ENCODE data around the gene GNAI3.
A peak's percentile ranks its signal among the peaks of the same experiment; 100 is the strongest.

Gene GNAI3

GRCh38 chr1:109548321-109549267 is at the start of gene GNAI3:
Gene GNAI3 (plus strand): TSS chr1:109548615. CDS start chr1:109548721, 106 bp downstream.
- peak; percentile 81 for FAIRE-seq

DNA sequence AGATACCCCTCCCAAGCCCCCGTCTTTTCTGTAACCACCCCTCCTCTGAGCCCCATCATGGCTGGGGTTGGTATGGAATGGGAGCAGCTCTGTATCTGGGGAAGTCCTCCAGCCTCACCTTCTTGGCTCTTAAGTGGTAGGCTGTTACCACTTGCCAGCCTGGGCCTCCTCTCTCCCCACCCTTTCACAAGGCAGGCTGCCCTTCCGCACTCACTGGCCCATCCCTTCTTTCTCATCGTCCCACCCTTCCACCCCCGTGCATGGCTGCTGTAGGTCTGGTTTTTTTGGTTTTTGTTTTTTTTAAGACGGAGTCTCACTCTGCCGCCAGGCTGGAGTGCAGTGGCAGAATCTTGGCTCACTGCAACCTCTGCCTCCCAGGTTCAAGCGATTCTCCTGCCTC is 49.3 kb upstream of the GNAI3 start:
- no peak for FAIRE-seq

GRCh38 chr1:109499661-109500536 is 48.5 kb upstream of the GNAI3 start:
- no peak for FAIRE-seq

DNA sequence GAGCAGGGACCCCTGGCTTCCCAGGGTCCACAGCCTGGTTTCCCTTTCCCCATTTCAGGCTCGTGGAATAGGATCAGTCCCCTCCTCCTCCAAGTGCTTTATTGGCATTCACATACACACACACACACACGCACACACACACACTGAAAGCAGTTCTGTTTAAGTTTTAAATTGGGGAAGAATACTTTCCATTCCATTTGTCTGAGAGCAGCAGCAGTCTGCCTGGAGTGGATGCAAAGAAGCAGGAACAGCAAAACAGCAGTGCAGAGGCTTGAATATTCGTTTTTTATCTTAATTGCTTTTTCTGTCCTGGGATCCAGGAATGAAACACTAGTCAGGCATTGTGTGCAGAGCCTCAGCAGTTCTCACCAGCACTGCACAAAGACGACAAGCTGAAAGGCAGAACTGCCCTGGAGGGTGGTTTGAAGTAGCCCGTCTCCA is 47.5 kb upstream of the GNAI3 start:
- FAIRE-seq: no peak

DNA sequence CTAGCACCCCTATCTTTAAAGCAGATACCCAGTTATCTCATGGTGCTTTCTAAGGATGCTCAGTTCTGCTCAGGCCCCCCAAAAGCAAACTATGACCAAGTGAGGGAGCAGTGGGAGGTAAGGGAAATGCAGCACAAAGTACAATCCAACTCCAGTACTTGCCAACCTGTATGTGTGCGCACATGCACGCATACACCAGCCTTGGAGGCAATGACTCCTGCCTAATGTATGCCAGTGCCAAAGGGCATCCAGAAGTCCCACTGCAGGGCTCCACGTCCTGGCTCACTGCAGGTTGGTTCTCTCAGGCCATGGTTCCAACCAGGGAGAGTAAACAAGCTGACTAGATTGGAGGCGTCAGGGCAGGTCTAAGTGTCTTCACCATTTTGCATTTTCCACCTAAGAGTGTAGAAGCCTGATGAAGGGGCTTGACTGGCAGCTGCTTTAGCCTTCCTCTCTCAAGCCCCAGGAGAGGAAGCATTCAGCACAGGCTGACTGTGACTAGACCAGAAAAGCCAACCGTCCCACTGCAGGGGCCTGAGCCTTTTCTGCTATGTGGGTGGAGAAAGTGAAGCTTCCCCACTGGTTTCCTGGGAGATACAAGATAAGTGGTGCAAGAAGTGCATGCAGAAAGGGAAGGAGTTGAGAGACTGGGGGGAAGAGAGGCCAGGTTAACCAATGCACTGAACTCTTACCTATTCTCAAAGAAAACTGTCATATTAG is 46.6 kb upstream of the GNAI3 start:
- no peak for FAIRE-seq

- no peak for FAIRE-seq
Observed at GRCh38 chr1:109502364-109502851, 46.0 kb upstream of the GNAI3 start.

DNA sequence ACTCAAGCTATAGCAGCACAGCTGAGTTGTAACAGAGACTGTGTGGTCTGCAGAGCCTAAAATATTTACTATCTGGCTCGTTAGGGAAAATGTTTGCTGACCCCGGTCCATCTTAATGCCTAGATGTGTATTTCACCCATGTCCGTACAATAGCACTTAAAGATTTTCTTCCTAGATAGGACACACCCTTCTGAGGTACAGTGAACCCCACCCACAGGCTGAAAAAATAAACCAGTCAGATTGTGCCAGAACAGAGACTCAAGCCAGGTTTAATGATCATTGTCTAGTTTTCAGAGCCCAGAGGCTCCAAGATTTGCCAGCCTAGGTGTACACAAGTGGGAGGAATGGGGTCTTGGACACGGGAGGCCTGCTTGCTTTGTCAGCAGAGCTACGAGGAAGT is 44.5 kb upstream of the GNAI3 start:
- FAIRE-seq: no peak

- no peak for FAIRE-seq
Observed at GRCh38 chr1:109504974-109505373, 43.4 kb upstream of the GNAI3 start.

DNA sequence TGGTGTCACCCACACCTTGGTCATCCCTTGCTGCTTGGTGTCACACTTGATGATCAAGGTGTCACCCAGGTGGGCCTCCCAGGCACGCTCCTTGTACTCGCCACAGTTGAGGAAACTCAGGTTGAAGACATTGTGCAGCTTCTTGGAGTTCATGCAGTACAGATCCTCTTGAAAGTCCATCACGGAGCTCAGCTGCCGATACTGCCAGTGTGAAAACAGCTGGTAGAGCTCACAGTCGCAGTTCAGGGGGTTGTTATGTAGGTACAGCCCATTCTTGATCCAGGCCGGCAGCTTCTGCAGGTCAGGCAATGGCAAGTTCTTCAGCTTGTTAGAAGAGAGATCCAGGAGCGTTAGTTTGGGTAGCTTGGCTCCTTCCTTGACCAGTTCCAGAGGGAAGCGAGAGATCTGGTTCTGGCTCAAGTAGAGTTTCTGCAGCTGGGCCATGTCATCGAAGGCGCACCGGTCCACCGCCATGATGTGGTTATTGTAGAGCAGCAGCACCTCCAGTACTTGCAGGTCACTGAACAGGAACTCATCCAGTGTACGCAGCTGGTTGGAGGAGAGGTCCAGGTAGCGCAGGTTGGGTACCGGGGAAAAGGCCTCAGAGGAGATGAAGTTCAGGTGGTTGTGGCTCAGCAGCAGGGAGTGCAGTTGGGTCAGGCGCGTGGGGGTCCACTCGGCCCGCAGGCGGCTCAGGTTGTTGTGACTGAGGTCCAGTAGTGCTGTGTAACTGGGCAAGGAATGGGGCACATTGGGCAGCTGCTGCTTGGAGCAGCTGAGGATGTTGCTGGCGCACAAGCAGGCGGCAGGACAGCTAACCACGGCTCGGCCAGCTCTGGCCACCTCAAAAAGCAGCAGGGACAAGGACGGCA is 40.2 kb upstream of the GNAI3 start:
- no peak for FAIRE-seq

DNA sequence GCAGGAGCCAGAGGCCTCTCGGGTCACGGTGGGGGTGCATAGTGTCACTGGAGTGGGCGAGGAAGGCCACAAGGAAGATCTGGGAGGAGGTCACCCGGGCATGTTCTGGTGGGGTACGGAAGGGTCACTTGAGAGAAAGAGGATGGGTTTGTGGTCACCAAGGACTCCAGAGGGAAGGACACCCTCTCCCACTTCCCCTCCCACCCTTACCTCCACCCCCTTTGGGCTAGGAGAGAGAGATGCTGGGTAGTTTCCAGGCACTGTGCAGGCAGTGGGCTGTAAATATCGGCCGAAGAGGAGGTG is 39.6 kb upstream of the GNAI3 start:
- FAIRE-seq: no peak

DNA sequence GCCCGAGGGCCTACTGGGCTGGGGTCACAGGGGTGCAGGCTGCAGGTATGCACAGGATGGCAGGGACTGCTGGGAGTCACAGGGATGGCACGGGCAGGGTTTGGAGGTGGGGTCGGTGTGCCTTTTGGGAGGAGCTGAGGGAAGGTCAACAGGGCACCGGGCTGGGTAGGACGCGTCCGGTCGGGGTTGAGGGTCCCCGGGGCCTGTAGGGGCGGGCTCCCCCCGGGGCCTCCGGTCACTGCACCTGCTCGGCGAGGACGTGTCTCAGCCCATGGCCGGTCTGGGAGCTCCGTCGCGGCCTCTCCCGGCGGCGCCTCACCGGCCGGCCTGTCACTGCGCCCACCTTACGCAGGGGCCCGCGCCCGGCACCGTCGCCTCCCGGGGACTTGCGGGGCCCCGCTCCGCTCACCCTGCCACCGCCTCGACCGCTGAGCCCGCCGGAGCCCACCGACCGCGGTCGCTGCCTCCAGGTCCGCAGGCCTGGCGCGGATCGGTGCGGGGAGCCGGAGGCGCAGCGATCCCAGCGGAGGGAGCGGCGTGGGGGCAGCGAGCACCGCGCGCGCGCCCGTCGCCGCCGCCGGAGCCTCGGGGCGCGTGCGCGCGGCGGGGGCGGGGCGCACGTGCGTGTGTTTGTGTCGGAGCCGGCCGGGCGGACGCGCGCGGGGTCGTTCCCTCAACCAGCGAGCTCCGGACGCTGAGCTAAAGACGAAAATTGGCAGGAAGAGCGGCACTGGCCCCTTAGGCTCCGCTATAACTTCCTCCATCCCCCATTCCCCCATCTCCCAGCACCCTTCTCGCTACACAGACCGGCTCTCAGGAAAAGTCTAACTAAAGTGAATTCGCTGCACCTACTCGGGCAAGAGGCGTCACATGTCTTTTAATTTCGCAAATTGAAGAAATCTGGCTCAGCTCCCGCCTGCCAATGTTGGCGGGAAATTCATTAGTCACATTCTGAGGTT is 39.0 kb upstream of the GNAI3 start, which contains the start of gene AMIGO1:
TSS of gene AMIGO1 (minus strand) at position 552 of the 959 bp plus-strand sequence. CDS start 815 bp downstream, outside the sequence.
- FAIRE-seq: no peak

GRCh38 chr1:109513110-109513710 is 35.2 kb upstream of the GNAI3 start:
- FAIRE-seq: no peak

- no peak for FAIRE-seq
Observed at GRCh38 chr1:109514846-109515245, 33.6 kb upstream of the GNAI3 start.

- FAIRE-seq: no peak
Observed at GRCh38 chr1:109516872-109517271, 31.5 kb upstream of the GNAI3 start.

- FAIRE-seq: no peak
Observed at GRCh38 chr1:109517337-109517736, 31.1 kb upstream of the GNAI3 start.

DNA sequence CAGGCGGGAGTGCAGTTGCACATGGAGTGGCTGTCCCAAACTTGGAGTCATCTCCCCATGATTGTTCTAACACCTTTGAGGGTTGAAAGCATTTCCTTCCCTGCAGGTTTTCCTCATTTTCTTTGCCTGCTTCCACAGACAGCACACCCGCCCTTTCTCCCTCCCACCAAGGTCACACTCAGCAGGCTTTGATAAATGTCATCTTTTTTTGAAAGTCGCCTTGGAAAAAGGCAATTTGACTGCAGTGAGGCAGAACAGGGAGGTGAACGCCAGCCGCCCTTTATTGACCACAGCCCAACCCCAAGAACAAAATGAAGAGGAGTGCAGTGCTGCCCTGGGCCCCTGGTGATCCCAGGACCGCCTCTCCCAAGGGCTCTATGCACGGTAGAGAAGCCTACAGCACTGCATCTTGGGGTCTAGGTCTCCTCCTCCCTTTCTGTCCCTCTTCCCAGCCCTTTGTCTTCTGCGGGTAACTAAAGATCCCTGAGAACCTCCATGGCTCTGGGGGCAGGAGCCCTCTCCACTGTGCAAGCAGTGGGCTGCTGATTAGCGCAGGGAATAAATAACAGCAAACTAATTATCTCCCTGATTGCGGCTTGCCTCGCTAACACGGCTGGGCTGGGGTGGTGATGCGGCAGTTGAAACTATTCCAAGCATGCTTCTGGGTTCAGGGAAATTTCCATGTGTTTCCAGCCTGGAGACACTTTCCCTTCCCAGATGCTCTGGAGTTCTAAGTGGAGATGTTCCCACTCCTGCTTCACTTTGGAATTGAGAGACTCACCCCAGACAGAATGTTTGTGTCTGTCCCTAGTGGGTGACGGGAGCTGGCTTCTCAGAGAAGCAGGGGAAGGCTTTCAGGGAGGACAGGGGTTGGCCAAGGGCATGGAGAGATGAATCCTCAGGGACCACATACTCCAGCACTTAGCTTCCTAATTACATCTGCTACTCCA is 27.1 kb upstream of the GNAI3 start:
- no peak for FAIRE-seq

DNA sequence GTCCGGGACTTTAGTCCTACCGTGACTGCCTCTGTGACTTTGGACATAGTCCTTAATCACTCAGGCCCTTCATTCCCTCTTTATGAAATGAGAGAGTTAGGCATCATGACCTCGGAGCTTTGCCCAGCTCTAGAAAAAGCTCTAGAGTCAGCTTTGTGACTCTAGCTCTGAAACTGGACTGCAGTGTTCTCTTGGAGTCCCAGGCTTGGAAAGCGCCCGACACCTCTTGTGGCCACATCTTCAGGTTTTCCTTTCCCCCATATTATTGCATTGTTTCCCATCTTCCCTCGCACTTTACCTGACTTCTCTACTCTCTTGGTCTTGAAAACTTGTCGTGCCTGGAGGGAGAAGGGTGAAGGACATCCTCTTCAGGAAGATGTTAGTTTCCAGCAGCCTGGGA is 26.4 kb upstream of the GNAI3 start:
- FAIRE-seq: no peak

GRCh38 chr1:109523706-109524105 is 24.7 kb upstream of the GNAI3 start:
- no peak for FAIRE-seq
